GM12878 (cell line): ENCODE data around the gene DISC1. TPM values are rescaled to one million over a fixed set of nuclear protein-coding genes. Genes with fewer than 3 reads are reported as not detected.

Source experiments
- ATAC-seq: fragments of 200-7000 bp; cut with Tn5 transposase; 3 replicates; pipeline ENCODE4 v1.9.1; 2020; ENCODE audit warnings: mild to moderate bottlenecking, moderate library complexity
- BruUV-seq: library from RNA; stranded (reverse); fragments of 400-500 nt; replicated peaks from 2 replicates; lab custom pipeline; 2021; lab: Mats Ljungman, UMichigan
- CTCF ChIA-PET: fragments of 300-600 bp; sonication (Branson Sonifier 250); formaldehyde crosslinking; extraction: SDS; loops from one replicate; lab custom pipeline; 2021; ENCODE audit warnings: inconsistent platforms; lab: Yijun Ruan, JAX
- POLR2A ChIA-PET: fragments of 350-600 bp; formaldehyde crosslinking; extraction: SDS; loops from one replicate; lab custom pipeline; 2021; ENCODE audit warnings: inconsistent platforms; lab: Charles Lee
- RAD21 ChIA-PET: fragments of 300-600 bp; sonication (Branson Sonifier 250); formaldehyde crosslinking; loops from one replicate; lab custom pipeline; 2023; ENCODE audit warnings: antibody characterized with exemption; ENCODE audit not compliant: unreplicated experiment; lab: Charles Lee
- SMC1A ChIA-PET: fragments of 300-600 bp; sonication (Branson Sonifier 250); formaldehyde crosslinking; loops from one replicate; lab custom pipeline; 2023; ENCODE audit not compliant: unreplicated experiment, uncharacterized antibody; lab: Charles Lee
- DNase-seq: peaks from one replicate; pipeline ENCODE4 v3.0.0-alpha.2; 2011; ENCODE audit warnings: low read depth, low spot score
- FAIRE-seq: peaks from 3 replicates; lab custom pipeline; 2011; peaks lifted over from hg19 to GRCh38; lab: Jason Lieb, UNC
- H2AFZ ChIP-seq: 2 replicates; pipeline ENCODE4 v1.6.0; 2011; ENCODE audit warnings: low read depth, low read length, control low read depth; ENCODE audit not compliant: control insufficient read depth
- H3K27ac ChIP-seq: 2 replicates; pipeline ENCODE4 v1.5.1; 2011; ENCODE audit warnings: control low read depth; ENCODE audit not compliant: control insufficient read depth, insufficient read depth
- H3K27me3 ChIP-seq, 2 experiments: replicated peaks in 1 of 2; 2 replicates each; pipeline versions ENCODE4 v1.6.0 to v1.6.1; 2011; ENCODE audit warnings: low read length in 1 of 2; ENCODE audit not compliant: control insufficient read depth in 2 of 2, insufficient read depth in 2 of 2
- H3K36me3 ChIP-seq, 2 experiments: 2 replicates each; pipeline ENCODE4 v1.5.1; 2011; ENCODE audit warnings: low read length in 1 of 2; ENCODE audit not compliant: control insufficient read depth in 2 of 2, insufficient read depth in 2 of 2
- H3K4me1 ChIP-seq: 2 replicates; pipeline ENCODE4 v1.6.1; 2011; ENCODE audit warnings: mild to moderate bottlenecking, low read length, moderate library complexity, mixed read lengths; ENCODE audit not compliant: control insufficient read depth, insufficient read depth
- H3K4me2 ChIP-seq: 2 replicates; pipeline ENCODE4 v1.6.0; 2011; ENCODE audit warnings: control low read depth; ENCODE audit not compliant: control insufficient read depth, insufficient read depth
- H3K4me3 ChIP-seq: fragments of 200-600 bp; sonication (generic); 2 replicates; pipeline ENCODE4 v1.5.1; 2016
- H3K79me2 ChIP-seq: 2 replicates; pipeline ENCODE4 v1.6.0; 2011; ENCODE audit warnings: low read length; ENCODE audit not compliant: control insufficient read depth, insufficient read depth
- H3K9ac ChIP-seq: 2 replicates; pipeline ENCODE4 v1.8.0; 2011; ENCODE audit warnings: low read length, control low read depth, mixed read lengths; ENCODE audit not compliant: control insufficient read depth, insufficient read depth
- H3K9me3 ChIP-seq: replicated peaks from 3 replicates; pipeline ENCODE4 v1.5.1; 2011; ENCODE audit warnings: mild to moderate bottlenecking, low read length; ENCODE audit not compliant: control insufficient read depth, insufficient read depth
- H4K20me1 ChIP-seq: 2 replicates; pipeline ENCODE4 v1.6.0; 2011; ENCODE audit not compliant: control insufficient read depth, insufficient read depth
- BACH1 ChIP-seq: fragments of 450-650 bp; IDR thresholded peaks from 2 replicates; pipeline ENCODE4 v1.6.1; 2017; ENCODE audit warnings: mild to moderate bottlenecking, borderline replicate concordance
- CBX3 ChIP-seq: fragments of 200-600 bp; sonication (generic); IDR thresholded peaks from 2 replicates; pipeline ENCODE4 v1.6.1; 2016; ENCODE audit warnings: low read depth, borderline replicate concordance
- GATAD2B ChIP-seq: fragments of 450-650 bp; conservative IDR thresholded peaks from 2 replicates; pipeline ENCODE4 v1.6.1; 2017; ENCODE audit warnings: low read depth, mild to moderate bottlenecking, moderate library complexity
- IRF3 ChIP-seq: fragments of 450-650 bp; IDR thresholded peaks from 2 replicates; pipeline ENCODE4 v1.6.1; 2014; ENCODE audit warnings: mild to moderate bottlenecking
- MTA3 ChIP-seq: IDR thresholded peaks from 2 replicates; pipeline ENCODE4 v1.6.1; 2012; ENCODE audit warnings: low read length, inconsistent platforms, borderline replicate concordance
- MYB ChIP-seq: fragments of 150-350 bp; IDR thresholded peaks from 2 replicates; pipeline ENCODE4 v1.6.1; 2014; ENCODE audit warnings: mild to moderate bottlenecking, low read depth, low read length, borderline replicate concordance
- NBN ChIP-seq: fragments of 450-650 bp; IDR thresholded peaks from 2 replicates; pipeline ENCODE4 v1.6.1; 2016
- RAD51 ChIP-seq: fragments of 450-650 bp; IDR thresholded peaks from 2 replicates; pipeline ENCODE4 v1.6.1; 2016; ENCODE audit warnings: moderate library complexity, mild to moderate bottlenecking, inconsistent platforms
- RB1 ChIP-seq: fragments of 450-650 bp; formaldehyde crosslinking; IDR thresholded peaks from 2 replicates; pipeline ENCODE4 v1.6.1; 2017; ENCODE audit warnings: mild to moderate bottlenecking, borderline replicate concordance
- RBBP5 ChIP-seq: fragments of 200-600 bp; sonication (generic); conservative IDR thresholded peaks from 2 replicates; pipeline ENCODE4 v1.6.1; 2016
- SIN3A ChIP-seq: IDR thresholded peaks from 2 replicates; pipeline ENCODE4 v1.6.1; 2012; ENCODE audit warnings: low read depth, low read length, improper control_type of control experiment
- SP1 ChIP-seq: IDR thresholded peaks from one replicate; pipeline ENCODE4 v1.6.1; 2011; ENCODE audit warnings: low read depth, low read length
- TAF1 ChIP-seq: IDR thresholded peaks from 2 replicates; pipeline ENCODE4 v1.6.1; 2011; ENCODE audit warnings: mild to moderate bottlenecking, low read depth, low read length, borderline replicate concordance
- ZBTB4 ChIP-seq: fragments of 450-650 bp; formaldehyde crosslinking; IDR thresholded peaks from 2 replicates; pipeline ENCODE4 v1.4.0; 2022; ENCODE audit warnings: mild to moderate bottlenecking, moderate library complexity
- ZNF622 ChIP-seq: fragments of 450-650 bp; IDR thresholded peaks from 2 replicates; pipeline ENCODE4 v1.6.1; 2017; ENCODE audit warnings: mild to moderate bottlenecking, inconsistent platforms
- WGBS: methylation state at CpG from one replicate; pipeline ENCODE4 v1.1.6; 2016; ENCODE audit warnings: low lambda C conversion rate; ENCODE audit not compliant: insufficient replicate concordance, insufficient coverage; ENCODE audit errors: missing lambda C conversion rate; 5-methylcytosine and 5-hydroxymethylcytosine counted together
- in situ Hi-C: fragments of 300-500 bp; cut with MboI; formaldehyde crosslinking; loops from 9 replicates; pipeline ENCODE4 v1.14.3; 2018; ENCODE audit warnings: mixed read lengths
- intact Hi-C: fragments of 100-400 bp; cut with micrococcal nuclease; formaldehyde crosslinking; loops from one replicate; pipeline ENCODE4 v1.14.2; 2022; ENCODE audit not compliant: unreplicated experiment
- polyA plus RNA-seq, 11 experiments: library from polyadenylated mRNA; depleted of rRNA in 4 of 11; unstranded in 6 of 11; stranded (reverse) in 5 of 11; fragments of >200 nt; fragmentation: Nextera tagmentation in 4 of 11; fragmentation: Illumina TruSeq in 1 of 11; extraction: Ambion mirVana in 4 of 11; extraction: Trizol in 1 of 11; gene quantifications; 1 replicate in 1 of 11; 2 replicates in 10 of 11; pipeline versions ENCODE4 v1.2.1 to v1.2.3, GENCODE V29; 2011 to 2016; ENCODE audit warnings: inconsistent platforms in 2 of 11, missing spikeins in 2 of 11, low read depth in 1 of 11
- total RNA-seq, 4 experiments: library from RNA; depleted of rRNA in 3 of 4; stranded (reverse); fragments of >200 nt in 3 of 4; fragmentation: Illumina TruSeq in 1 of 4; extraction: Trizol in 1 of 4; gene quantifications; 2 replicates each; pipeline versions ENCODE4 v1.2.1 to v1.2.3, GENCODE V29; 2013 to 2021
- TF ChIP-seq, protein P1 (sequence below): fragments of 450-650 bp; IDR thresholded peaks from 2 replicates; pipeline ENCODE4 v1.6.1; 2017; ENCODE audit warnings: borderline replicate concordance

Gene DISC1
- total and polyA plus RNA-seq, 10 of the 15 experiments (the other 5 are each of a cell fraction or from before 2014, with no cell fraction given) = 0.05 to 0.72 (median 0.19) TPM; not detected in 1

- ChIA-PET SMC1A (no interaction called here), RAD21 (no interaction called here), POLR2A (no interaction called here), CTCF (interaction anchor here (1.7 kb wide), 1 partner anchor 17 kb away, joined by 4 read pairs; no protein-coding TSS in a partner anchor)
- in situ Hi-C loops = no loop called here
- no peak overlapping the region for H3K27ac ChIP-seq
- BruUV-seq = no TSS peak
- H3K27me3 ChIP-seq = no peaks in the 10 kb centered on the region
- H4K20me1 ChIP-seq = no peaks in the 10 kb centered on the region
- no peaks in the 10 kb centered on the region for H3K36me3 ChIP-seq
- no peaks in the 10 kb centered on the region for H3K9me3 ChIP-seq
- 71% methylated on average over 6 of the region's 6 CpGs for WGBS
- H3K79me2 ChIP-seq = no peaks in the 10 kb centered on the region
- no peak overlapping the region for H3K9ac ChIP-seq
- H2AFZ ChIP-seq = no peak overlapping the region
- ATAC-seq (no peak), DNase-seq (no peak), FAIRE-seq (no peak)
- H3K4me1 ChIP-seq = no peaks in the 10 kb centered on the region
- H3K4me3 ChIP-seq = no peak overlapping the region
- intact Hi-C loops = no loop called here
- TF ChIP-seq BACH1 = no peak
- TF ChIP-seq, protein P1, sequence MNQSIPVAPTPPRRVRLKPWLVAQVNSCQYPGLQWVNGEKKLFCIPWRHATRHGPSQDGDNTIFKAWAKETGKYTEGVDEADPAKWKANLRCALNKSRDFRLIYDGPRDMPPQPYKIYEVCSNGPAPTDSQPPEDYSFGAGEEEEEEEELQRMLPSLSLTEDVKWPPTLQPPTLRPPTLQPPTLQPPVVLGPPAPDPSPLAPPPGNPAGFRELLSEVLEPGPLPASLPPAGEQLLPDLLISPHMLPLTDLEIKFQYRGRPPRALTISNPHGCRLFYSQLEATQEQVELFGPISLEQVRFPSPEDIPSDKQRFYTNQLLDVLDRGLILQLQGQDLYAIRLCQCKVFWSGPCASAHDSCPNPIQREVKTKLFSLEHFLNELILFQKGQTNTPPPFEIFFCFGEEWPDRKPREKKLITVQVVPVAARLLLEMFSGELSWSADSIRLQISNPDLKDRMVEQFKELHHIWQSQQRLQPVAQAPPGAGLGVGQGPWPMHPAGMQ = no peak
- no peak for TF ChIP-seq MTA3
- TF ChIP-seq GATAD2B = no peak
- TF ChIP-seq RB1 = no peak
- no peak for TF ChIP-seq ZBTB4 (CRISPR knock-in tag)
- TF ChIP-seq SIN3A = no peak
- TF ChIP-seq TAF1 = no peak
- TF ChIP-seq RAD51 = no peak
- no peak for TF ChIP-seq SP1
- TF ChIP-seq ZNF622 = no peak
- TF ChIP-seq MYB = no peak
- TF ChIP-seq CBX3 = no peak
- TF ChIP-seq NBN = no peak
- no peak for TF ChIP-seq IRF3
- no peak for TF ChIP-seq RBBP5
- no peak overlapping the region for H3K4me2 ChIP-seq
Measured at GRCh38 chr1:231799363-231799986, 172.9 kb downstream of the DISC1 start.
